Measurements from ENCODE around the gene LTB.

LTB gene

GRCh38 chr6:31546958-31547726 is 35.1 kb downstream of the LTB start, which contains the start of gene NFKBIL1:
TSS of gene NFKBIL1 (plus strand) at chr6:31547608. CDS start at chr6:31547695, 87 bp downstream.
- peak; percentile 90 for DNase-seq

- peak; percentile 94 for DNase-seq
Observed at GRCh38 chr6:31546339-31546957, 35.8 kb downstream of the LTB start, which contains the start of gene ATP6V1G2. TSS of gene ATP6V1G2 (minus strand) at chr6:31546608. CDS start at chr6:31546559, 49 bp downstream.

- no peak for DNase-seq
Observed at GRCh38 chr6:31545291-31545690, 36.9 kb downstream of the LTB start.

- no peak for DNase-seq
Observed at GRCh38 chr6:31544676-31545075, 37.5 kb downstream of the LTB start.

GRCh38 chr6:31543639-31544038 is 38.6 kb downstream of the LTB start:
- no peak for DNase-seq

- DNase-seq, result peak; percentile 97
Observed at GRCh38 chr6:31541658-31542521, 40.3 kb downstream of the LTB start, which contains the start of gene DDX39B. TSS of gene DDX39B (minus strand) at chr6:31542003. CDS start at chr6:31540532, 1,471 bp downstream.

DNA sequence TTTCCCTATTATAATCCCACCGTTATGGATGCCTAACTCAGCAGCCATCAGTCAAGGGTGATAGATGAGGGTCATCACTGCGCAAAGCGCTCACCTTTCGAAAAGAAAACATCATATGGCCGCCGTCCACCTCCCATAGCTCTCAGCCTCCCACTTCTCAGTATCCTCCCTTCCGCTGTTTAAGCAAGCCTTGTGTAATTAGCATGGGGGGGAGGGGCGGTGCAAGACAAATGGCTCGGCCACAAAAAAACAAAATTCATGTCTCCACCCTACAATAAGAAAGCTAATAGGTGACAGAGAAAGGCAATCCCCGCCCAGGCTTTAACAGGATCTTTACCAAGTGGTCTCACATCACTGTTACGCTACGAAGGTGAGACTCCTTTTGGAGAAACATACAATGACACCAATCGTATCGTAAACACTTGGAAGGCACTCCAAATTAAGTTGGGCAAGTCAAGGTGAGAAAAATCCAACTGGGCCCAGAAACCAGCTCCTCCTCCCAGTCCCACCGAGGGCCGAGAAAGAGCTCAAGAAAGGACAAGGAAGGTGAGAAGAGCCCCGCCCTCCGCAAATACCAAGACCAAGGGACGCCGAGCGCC is 41.1 kb downstream of the LTB start:
- peak; percentile 76 for DNase-seq

GRCh38 chr6:31540640-31541039 is 41.6 kb downstream of the LTB start:
- DNase-seq, result no peak

DNA sequence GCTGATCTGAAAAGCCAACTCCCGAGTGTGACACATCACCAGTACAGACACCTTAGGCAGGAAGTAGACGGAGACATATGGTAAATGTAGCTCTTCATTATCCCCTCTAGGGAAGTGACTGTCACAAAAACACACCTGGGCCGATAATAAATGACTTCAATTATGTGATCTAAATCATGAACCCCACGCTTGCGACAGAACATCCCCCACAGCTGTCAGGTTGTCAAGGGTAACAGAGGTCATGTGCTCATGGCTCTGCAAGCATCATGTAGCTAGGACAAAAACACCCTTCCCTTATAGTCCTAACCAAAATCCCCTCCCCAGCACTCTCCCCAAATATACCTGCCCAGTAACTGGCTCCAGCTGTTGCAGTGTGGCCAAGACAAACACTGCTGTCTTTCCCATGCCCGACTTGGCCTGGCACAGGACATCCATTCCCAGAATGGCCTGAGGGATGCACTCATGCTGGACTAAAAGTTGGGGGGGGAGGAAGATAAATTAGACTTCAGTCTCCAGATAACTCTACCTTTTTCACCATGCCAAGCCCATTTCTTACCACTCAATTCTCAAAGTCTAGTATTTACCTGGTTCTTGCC is 43.3 kb downstream of the LTB start:
- DNase-seq, result no peak

DNA sequence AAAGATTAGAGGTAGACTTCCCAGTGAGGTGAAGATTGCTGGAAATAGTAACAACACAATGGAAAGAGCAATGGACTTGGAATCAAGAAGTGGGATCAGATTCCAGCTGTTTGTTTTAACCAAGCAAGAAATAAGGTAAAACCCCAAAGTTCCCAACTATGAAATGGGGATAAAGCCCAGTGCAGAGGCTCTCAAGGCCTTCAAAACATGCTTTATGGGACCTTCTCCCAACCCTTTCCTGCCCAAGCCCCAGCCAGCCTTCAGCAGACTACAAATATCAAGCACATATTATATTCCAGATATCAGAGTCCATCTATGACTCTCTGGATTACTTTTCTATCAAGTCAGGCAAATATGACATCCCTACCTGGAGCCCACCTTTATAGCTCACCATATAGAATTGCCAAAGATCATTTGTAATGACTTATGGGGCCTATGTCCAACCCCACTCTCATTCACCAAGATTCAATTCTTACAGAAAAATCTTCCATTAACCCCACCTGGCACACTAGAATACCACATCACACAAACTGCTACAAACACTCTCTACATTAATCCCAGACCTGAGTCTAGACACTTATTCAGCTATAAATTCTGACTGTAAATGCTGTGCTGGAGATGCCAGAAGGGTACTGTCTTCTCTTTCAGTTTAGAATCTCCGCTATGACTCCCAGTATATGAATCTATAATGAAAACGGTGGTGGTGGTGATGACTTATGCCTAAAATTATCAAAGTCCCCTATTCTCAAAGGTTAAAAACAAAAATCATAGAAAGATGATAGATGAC is 46.5 kb downstream of the LTB start:
- DNase-seq, result no peak

GRCh38 chr6:31534521-31535040 is 47.6 kb downstream of the LTB start:
- DNase-seq, result no peak

DNA sequence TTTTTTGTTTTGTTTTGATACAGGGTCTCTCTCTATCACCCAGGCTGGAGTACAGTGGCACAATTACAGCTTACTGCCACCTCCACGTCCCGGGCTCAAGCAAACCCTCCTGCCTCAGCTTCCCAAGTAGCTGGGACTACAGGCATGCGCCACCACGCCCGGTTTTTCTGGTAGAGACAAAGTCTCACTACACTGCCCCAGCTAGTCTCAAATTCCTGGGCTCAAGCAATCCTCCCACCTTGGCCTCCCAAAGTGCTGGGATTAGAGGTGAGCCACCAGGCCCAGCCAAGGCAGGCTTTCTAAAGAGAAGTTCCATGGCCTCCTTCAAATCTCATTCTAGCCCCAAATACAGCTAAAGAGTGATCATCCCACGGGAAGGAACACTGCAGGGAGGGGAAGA is 48.2 kb downstream of the LTB start:
- no peak for DNase-seq

DNA sequence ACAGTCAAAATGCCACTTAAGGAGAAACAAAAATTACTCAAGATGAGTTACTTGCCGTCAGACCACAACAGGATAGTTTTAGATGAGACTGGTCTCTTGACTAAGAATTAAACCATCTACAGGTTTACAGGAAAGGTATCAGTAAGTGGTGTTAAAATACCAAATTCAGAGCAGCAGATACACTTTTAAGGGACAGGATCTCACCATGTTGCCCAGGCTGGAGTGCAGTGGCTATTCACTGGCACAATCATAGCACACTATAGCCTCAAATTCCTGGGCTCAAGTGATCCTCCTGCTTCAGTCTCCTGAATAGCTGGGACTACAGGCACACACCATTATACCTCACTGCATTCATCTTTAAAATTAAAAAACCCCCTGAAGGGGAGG is 48.8 kb downstream of the LTB start:
- DNase-seq, result no peak

DNA sequence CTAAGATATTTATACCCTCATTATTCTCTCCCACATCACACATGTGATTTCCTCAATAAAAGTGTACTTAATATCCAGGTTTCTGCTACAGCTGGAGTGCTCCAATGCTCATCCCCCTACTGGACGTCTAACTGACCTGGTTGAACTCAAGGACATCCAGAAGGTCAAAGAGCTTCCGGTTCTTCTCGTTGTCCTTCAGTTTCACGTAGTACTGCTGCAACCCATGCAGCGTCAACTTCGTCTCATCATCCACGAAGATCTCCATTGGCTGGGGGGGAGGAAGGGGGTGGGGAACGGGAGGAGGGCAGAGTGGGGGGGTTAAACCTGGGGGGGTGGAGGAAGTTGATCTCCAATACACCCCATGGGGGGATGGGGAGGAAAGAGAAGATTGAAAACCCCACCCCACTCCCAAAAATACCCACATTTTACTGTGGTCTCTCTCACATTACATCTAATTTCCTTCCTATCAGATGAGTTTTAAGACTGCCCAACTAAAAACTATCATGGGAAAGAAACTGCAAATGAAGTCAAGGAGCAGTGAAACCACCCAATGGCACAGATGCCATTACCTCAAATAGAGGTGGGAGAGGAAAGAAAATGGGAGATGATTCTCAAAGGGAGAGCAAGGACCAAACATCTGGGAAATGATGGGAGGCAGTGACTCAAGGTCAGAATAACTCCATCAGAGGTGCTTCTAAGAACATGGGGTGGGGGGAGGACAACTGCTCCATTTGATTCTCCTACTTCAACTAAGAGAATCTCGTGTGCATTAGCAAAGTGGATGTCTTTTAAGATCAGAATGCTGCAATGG is 49.4 kb downstream of the LTB start:
- DNase-seq, result no peak

- DNase-seq, result no peak
Observed at GRCh38 chr6:31531771-31532643, 50.2 kb downstream of the LTB start.

DNA sequence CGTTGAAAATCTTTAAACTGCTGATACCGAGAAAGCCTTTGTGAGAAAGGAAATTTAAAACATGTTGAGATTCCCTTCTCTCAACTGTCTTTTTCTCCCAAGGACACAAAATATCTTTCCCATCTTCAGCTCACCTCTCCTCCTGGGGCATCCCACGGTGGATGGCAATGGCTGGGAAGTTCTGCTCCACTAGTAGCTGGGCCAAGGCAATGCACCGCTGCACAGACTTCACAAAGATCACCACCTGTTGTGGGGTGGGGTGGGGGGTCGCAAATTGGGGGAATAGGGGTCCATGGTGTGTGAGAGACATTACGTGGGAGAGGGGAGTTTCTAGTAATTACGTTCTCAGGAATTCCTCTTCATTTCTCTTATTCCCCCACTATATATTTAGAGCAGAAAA is 51.1 kb downstream of the LTB start:
- DNase-seq, result no peak

GRCh38 chr6:31530659-31531058 is 51.6 kb downstream of the LTB start:
- DNase-seq, result no peak

Data from NCI-H2029 (cell line).